Gastrocnemius medialis (tissue), 4 donors: Measurements from ENCODE around the gene ARSB. TPM values are rescaled to one million over a fixed set of nuclear protein-coding genes. Genes with fewer than 3 reads are reported as not detected.

Experiments
- ATAC-seq, 2 donors: fragments of 150-250 bp; one replicate each; pipeline ENCODE4 v1.9.1; 2016
- DNase-seq, 2 donors: peaks; one replicate each; pipeline ENCODE4 v3.0.0-alpha.2; 2019
- H3K27ac ChIP-seq, 4 donors: fragments of 200-600 bp; sonication (generic); 1 replicate in 1 of 4; 2 replicates in 3 of 4; pipeline ENCODE4 v1.5.1; 2016 to 2018; ENCODE audit warnings: mild to moderate bottlenecking in 2 of 4, moderate library complexity in 1 of 4
- H3K27me3 ChIP-seq, 3 donors: fragments of 200-600 bp; sonication (generic) in 2 of 3; 1 replicate in 1 of 3; 2 replicates in 2 of 3; pipeline versions ENCODE4 v1.5.1 to v1.6.0; 2016 to 2019; ENCODE audit warnings: mild to moderate bottlenecking in 1 of 3, moderate library complexity in 1 of 3
- H3K36me3 ChIP-seq, 2 donors: fragments of 200-600 bp; sonication (generic) in 1 of 2; one replicate each; pipeline ENCODE4 v1.5.1; 2017 to 2018
- H3K4me1 ChIP-seq, 2 donors: fragments of 200-600 bp; sonication (generic) in 1 of 2; one replicate each; pipeline ENCODE4 v1.5.1; 2016 to 2017; ENCODE audit warnings: mild to moderate bottlenecking in 2 of 2
- H3K4me3 ChIP-seq, 4 donors: fragments of 200-600 bp; sonication (generic) in 3 of 4; 1 replicate in 1 of 4; 2 replicates in 3 of 4; pipeline ENCODE4 v1.5.1; 2016 to 2019; ENCODE audit warnings: mild to moderate bottlenecking in 2 of 4
- H3K9me3 ChIP-seq, 3 donors: fragments of 200-600 bp; sonication (generic) in 2 of 3; 1 replicate in 1 of 3; 2 replicates in 2 of 3; pipeline ENCODE4 v1.5.1; 2016 to 2019
- POLR2A ChIP-seq, 2 donors: fragments of 450-650 bp; IDR thresholded peaks; one replicate each; pipeline ENCODE4 v1.6.1; 2017; ENCODE audit warnings: antibody characterized with exemption in 2 of 2, mild to moderate bottlenecking in 2 of 2, moderate library complexity in 2 of 2
- in situ Hi-C, 4 donors: fragments of 200-750 bp; cut with MboI; loops; one replicate each; pipeline versions ENCODE4 v1.15.0 to v1.8.0; 2017; ENCODE audit warnings: low sequenced_read_pairs in 4 of 4
- intact Hi-C: fragments of 100-400 bp; cut with DNase I; formaldehyde crosslinking; loops from one replicate; pipeline ENCODE4 v1.15.1; 2023; ENCODE audit warnings: low total_unique reads
- total RNA-seq, 4 donors: library from RNA; depleted of rRNA; stranded (reverse); fragments of >200 nt; gene quantifications; one replicate each; pipeline versions ENCODE4 v1.1.0 to v1.2.3, GENCODE V29; 2016
- TF ChIP-seq, protein P1 (sequence below), 5 experiments: fragments of 450-650 bp in 3 of 5; fragments of 200-600 bp in 2 of 5; sonication (generic) in 2 of 5; IDR thresholded peaks in 4 of 5; conservative IDR thresholded peaks in 1 of 5; 1 replicate in 4 of 5; 2 replicates in 1 of 5; pipeline ENCODE4 v1.5.1; 2016 to 2019; ENCODE audit warnings: antibody characterized with exemption in 5 of 5, mild to moderate bottlenecking in 3 of 5, moderate library complexity in 3 of 5

ARSB gene
- total RNA-seq, 4 donors from 2014 or later, result 3.2 to 8.3 (median 5.1) TPM

DNA sequence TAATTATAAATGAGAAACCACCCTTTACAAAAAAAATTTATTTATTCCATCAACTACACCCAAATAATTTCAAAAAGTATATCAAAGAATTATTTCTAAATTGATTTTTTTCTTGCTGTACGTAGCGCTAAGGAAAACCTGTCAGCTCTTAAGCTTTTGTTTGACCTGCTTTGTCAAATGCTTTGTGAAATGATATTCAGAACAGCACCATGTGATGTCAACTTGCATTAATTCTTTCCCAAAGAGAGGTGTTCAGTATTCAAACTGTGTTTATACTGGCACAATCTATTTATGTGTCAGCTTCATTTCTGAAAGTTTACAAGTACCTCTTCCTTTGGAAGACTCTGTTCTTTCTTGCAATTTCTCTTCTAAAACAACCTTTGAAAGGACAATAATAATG is 12.0 kb upstream of the ARSB start:
- ATAC-seq (no peak), DNase-seq (no peak)
- in situ Hi-C loops, result no loop called here
- H3K27ac ChIP-seq, result no peak overlapping the region
- no peaks in the 10 kb centered on the region for H3K9me3 ChIP-seq
- TF ChIP-seq, protein P1, sequence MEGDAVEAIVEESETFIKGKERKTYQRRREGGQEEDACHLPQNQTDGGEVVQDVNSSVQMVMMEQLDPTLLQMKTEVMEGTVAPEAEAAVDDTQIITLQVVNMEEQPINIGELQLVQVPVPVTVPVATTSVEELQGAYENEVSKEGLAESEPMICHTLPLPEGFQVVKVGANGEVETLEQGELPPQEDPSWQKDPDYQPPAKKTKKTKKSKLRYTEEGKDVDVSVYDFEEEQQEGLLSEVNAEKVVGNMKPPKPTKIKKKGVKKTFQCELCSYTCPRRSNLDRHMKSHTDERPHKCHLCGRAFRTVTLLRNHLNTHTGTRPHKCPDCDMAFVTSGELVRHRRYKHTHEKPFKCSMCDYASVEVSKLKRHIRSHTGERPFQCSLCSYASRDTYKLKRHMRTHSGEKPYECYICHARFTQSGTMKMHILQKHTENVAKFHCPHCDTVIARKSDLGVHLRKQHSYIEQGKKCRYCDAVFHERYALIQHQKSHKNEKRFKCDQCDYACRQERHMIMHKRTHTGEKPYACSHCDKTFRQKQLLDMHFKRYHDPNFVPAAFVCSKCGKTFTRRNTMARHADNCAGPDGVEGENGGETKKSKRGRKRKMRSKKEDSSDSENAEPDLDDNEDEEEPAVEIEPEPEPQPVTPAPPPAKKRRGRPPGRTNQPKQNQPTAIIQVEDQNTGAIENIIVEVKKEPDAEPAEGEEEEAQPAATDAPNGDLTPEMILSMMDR (IDR thresholded peaks at IDR 0.05 in 4 of 5, conservative IDR thresholded peaks at IDR 0.05 in 1 of 5), result no peak
- no peak for TF ChIP-seq POLR2A (IDR thresholded peaks at IDR 0.05)
- no peaks in the 10 kb centered on the region for H3K4me1 ChIP-seq
- intact Hi-C loops, result no loop called here
- no peaks in the 10 kb centered on the region for H3K36me3 ChIP-seq
- no peak overlapping the region for H3K4me3 ChIP-seq
- H3K27me3 ChIP-seq, result no peaks in the 10 kb centered on the region

DNA sequence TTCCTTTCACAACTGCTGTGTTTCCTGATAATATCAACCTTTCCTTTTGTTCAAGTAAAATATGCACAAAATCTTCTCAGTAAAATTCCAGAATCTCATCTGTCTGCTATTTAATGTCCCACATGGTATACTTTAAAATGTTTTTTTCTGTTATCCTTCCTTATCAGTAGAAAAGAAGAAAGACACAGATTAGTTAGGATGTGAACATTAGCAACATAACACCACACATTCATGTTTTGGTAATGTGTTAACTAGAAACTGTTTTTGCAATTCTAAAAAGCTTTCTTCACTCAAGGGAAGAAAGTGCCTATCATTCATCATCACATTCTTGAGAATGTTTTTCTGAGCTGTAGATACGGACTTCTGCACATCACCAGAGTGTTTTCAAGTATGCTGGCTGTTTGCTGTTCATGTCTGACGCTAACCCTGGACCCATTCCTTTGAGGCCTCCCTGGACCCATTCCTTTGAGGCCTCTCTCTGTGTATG is 10.5 kb upstream of the ARSB start:
- H3K27ac ChIP-seq, result no peak overlapping the region
- H3K4me3 ChIP-seq, result no peak overlapping the region
- ATAC-seq, result no peak
- no peaks in the 10 kb centered on the region for H3K4me1 ChIP-seq
- H3K36me3 ChIP-seq, result no peaks in the 10 kb centered on the region
- TF ChIP-seq, protein P1 (IDR thresholded peaks at IDR 0.05 in 4 of 5, conservative IDR thresholded peaks at IDR 0.05 in 1 of 5), result no peak
- TF ChIP-seq POLR2A (IDR thresholded peaks at IDR 0.05), result no peak
- intact Hi-C loops (no loop called here), in situ Hi-C loops (no loop called here)
- no peaks in the 10 kb centered on the region for H3K9me3 ChIP-seq
- H3K27me3 ChIP-seq, result no peaks in the 10 kb centered on the region
- DNase-seq, result no peak

DNA sequence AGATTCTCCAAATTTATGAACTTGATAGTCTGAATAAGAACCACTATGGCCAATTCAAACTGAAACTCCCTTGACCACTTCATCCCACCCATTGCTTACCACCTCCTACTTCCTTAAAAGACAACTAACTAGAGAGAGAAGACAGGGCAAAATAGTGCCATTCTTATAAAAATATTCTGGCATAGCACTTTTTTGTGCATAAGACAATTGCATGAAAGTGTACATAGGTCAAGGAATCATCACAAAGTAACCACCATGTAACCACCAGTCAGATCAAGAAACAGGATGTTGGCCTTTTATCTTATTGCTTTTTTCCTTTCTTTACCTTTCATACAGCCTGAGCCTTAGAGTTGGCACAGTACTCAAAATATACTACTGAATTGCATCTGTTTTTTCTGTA is 8.1 kb upstream of the ARSB start:
- Histone ChIP-seq H3K27ac (no peak overlapping the region), H3K4me3 (no peak overlapping the region), H3K27me3 (no peaks in the 10 kb centered on the region), H3K9me3 (no peaks in the 10 kb centered on the region), H3K4me1 (no peaks in the 10 kb centered on the region), H3K36me3 (no peaks in the 10 kb centered on the region)
- TF ChIP-seq POLR2A (IDR thresholded peaks at IDR 0.05), result no peak
- TF ChIP-seq, protein P1 (IDR thresholded peaks at IDR 0.05 in 4 of 5, conservative IDR thresholded peaks at IDR 0.05 in 1 of 5), result no peak
- no peak for DNase-seq
- intact Hi-C loops, result no loop called here
- ATAC-seq, result no peak
- in situ Hi-C loops, result no loop called here

DNA sequence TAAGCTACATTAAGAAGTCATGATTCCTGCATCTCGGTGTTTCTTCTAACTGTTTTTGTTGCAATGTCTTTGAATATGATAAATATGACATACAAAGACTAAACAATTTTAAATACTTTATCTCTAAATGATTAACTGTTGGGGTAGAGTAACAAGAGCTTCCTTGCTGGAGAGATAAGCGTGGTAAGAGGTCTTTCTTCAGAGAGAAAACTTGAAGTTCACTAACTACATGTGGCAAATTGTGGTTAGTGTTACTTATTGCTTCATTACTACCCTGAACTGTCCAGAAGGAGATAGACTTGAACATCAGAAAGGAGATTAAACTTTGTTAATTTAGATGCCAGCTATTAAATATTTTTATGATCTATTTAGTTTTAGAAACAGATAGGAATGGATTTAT is 7.0 kb upstream of the ARSB start:
- in situ Hi-C loops, result no loop called here
- TF ChIP-seq POLR2A (IDR thresholded peaks at IDR 0.05), result no peak
- TF ChIP-seq, protein P1 (IDR thresholded peaks at IDR 0.05 in 4 of 5, conservative IDR thresholded peaks at IDR 0.05 in 1 of 5), result no peak
- H3K4me3 ChIP-seq, result no peak overlapping the region

DNA sequence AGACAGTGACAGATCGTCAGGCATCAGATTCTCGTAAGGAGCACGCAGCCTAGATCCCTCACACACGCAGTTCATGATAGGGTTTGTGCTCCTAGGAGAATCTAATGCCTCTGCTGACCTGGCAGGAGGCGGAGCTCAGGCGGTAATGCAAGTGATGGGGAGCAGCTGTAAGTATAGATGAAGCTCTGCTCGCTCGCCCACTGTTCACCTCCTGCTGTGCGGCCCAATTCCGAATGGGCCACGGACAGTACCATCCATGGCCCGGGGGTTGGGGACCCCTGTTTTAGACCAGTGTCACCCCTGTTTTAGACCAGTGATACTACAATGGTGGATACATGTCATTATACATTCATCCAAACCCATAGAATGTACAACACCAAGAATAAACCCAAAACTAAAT is 4.0 kb upstream of the ARSB start:
- no peaks in the 10 kb centered on the region for H3K27me3 ChIP-seq
- DNase-seq (no peak), ATAC-seq (no peak)
- in situ Hi-C loops (no loop called here), intact Hi-C loops (loop anchor here (10.0 kb wide), 1 partner anchor 624 kb away; the partner anchor contains the start of gene SCAMP1)
- TF ChIP-seq POLR2A (IDR thresholded peaks at IDR 0.05), result no peak
- TF ChIP-seq, protein P1 (IDR thresholded peaks at IDR 0.05 in 4 of 5, conservative IDR thresholded peaks at IDR 0.05 in 1 of 5), result no peak
- H3K36me3 ChIP-seq, result no peaks in the 10 kb centered on the region
- no peaks in the 10 kb centered on the region for H3K9me3 ChIP-seq
- H3K4me1 ChIP-seq, result peaks cover 11 to 12% of the 10 kb centered on the region in 2 donors
- H3K4me3 ChIP-seq, result no peak overlapping the region
- no peak overlapping the region for H3K27ac ChIP-seq

More for the DNA sequence above, 7.0 kb upstream of the ARSB start:
- Histone ChIP-seq H3K27me3 (no peaks in the 10 kb centered on the region), H3K9me3 (no peaks in the 10 kb centered on the region), H3K4me1 (no peaks in the 10 kb centered on the region), H3K27ac (no peak overlapping the region), H3K36me3 (no peaks in the 10 kb centered on the region)
- DNase-seq (no peak), ATAC-seq (no peak)
- intact Hi-C loops, result no loop called here
